ENCODE measurements around the gene SUDS3.

The SUDS3 gene

DNA sequence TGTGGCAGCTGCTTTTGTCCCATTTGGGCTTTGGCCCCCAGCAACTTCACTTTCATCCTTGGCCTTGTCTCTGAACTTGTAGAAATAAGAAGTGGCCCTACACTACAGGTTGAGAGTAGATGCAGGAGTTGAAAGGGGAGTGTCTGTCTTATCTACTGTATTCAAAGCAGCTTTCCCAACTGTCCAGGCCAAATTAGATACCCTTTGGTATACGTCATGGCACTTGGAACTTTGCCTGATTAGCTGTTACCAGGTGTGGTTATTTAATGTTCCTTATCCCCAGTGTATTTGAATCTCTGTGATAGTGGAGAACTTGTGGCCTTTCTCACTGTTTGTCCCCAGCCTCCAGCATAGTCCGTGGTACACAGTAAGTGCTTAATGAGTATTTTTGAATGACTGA lies 33.5 kb downstream of the SUDS3 start:
- DNase-seq (ENCODE audit: low read depth): no peak
- TF ChIP-seq, protein P1, sequence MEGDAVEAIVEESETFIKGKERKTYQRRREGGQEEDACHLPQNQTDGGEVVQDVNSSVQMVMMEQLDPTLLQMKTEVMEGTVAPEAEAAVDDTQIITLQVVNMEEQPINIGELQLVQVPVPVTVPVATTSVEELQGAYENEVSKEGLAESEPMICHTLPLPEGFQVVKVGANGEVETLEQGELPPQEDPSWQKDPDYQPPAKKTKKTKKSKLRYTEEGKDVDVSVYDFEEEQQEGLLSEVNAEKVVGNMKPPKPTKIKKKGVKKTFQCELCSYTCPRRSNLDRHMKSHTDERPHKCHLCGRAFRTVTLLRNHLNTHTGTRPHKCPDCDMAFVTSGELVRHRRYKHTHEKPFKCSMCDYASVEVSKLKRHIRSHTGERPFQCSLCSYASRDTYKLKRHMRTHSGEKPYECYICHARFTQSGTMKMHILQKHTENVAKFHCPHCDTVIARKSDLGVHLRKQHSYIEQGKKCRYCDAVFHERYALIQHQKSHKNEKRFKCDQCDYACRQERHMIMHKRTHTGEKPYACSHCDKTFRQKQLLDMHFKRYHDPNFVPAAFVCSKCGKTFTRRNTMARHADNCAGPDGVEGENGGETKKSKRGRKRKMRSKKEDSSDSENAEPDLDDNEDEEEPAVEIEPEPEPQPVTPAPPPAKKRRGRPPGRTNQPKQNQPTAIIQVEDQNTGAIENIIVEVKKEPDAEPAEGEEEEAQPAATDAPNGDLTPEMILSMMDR (IDR thresholded peaks at IDR 0.05; ENCODE audit: low read depth, low read length, missing control alignments): no peak
- no peak overlapping the region for H3K4me3 ChIP-seq (ENCODE audit: low read depth, low read length)

DNA sequence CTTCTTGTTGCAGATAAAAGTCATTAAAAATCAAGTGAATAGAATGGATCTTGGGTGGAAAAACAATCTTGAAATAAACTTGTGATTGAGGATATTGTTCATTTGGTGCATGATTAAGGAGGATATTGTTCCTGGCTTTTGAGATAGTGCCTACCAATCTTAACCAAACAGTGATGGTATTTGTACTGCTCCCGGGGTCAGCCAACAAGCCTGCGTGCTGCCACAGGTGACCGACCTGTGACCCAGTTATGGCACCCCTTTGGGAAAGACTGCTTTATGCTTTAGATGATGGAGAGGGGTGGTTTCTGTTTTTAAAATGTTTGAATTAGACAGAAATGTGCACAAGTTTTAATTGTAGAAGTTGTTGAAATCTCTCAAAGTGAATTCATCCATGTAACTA lies 41.6 kb downstream of the SUDS3 start:
- H3K4me3 ChIP-seq (ENCODE audit: low read depth, low read length): no peak overlapping the region
- no peak for DNase-seq (ENCODE audit: low read depth)
- TF ChIP-seq, protein P1 (IDR thresholded peaks at IDR 0.05; ENCODE audit: low read depth, low read length, missing control alignments): no peak

DNA sequence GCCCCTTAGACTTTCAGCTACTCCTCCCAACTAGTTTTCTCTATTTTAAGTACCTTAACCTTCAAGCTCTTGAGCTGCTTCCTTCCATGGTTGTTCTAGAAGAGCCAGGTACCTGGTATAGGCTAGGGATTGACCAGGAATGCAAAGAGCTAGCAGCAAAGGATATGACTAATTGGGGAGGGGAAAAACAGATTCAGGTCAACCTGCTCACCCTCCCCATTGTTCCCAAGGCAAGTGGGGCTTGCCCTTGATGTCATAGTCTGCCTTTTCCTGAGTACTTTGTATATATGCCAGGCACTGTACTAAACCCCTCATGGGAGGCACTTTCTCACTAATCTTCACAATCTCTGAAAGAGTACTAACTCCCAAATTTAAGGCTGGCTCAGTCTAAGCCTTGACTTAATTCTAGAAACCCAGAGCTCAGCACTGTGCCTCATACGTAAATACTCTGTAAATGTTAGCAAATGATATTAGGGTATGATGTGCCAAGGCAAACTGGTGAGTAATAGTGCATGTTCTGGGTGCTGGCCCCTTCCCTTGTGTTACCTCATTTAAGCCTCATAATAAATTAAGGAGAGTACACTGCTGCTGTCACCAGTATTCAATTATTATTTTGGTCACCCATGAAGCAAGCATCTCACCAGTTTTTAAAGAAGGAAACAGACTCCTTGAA lies 42.2 kb downstream of the SUDS3 start:
- TF ChIP-seq, protein P1 (IDR thresholded peaks at IDR 0.05; ENCODE audit: low read depth, low read length, missing control alignments): no peak
- H3K4me3 ChIP-seq (ENCODE audit: low read depth, low read length): no peak overlapping the region
- DNase-seq (ENCODE audit: low read depth): no peak

DNA sequence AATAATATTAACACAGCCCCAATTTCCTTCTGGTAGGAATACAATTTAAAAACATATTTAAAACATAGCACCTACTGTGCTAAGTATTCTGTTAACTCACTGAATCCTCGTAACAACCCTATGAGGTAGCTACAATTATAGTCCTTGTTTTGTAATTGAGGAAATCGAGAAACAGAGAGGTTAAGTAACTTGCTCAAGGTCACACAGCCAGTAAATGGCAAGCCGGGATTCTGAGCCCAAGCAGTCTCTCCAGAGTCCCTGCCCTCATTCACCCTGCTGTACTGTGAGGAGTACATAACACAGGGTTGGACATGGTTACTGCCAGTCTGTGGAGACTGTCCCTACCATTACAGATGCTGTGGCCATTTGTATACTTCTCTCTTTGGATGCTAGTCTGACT lies 44.3 kb downstream of the SUDS3 start:
- TF ChIP-seq, protein P1 (IDR thresholded peaks at IDR 0.05; ENCODE audit: low read depth, low read length, missing control alignments): no peak
- H3K4me3 ChIP-seq (ENCODE audit: low read depth, low read length): no peak overlapping the region
- no peak for DNase-seq (ENCODE audit: low read depth)

DNA sequence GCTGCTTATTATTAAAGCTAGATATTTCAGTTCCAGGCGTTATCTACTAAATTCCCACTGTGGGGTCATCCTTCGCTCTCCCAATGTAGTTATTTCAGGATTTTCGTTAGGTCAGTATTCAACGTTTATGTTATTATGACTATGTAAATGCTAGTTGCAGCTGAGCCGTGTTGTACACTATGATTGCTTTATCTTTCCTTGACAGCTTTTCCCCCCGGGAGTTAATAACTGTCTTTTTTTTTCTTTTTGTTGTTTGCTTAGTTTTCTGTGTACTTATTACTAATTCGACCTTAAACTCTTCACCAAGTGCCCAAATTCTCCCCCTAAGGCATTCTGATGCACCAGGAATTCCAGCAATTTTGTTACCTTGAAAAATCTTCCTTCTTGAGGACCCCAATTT lies 48.5 kb downstream of the SUDS3 start:
- TF ChIP-seq, protein P1 (IDR thresholded peaks at IDR 0.05; ENCODE audit: low read depth, low read length, missing control alignments): no peak
- no peak for DNase-seq (ENCODE audit: low read depth)
- no peak overlapping the region for H3K4me3 ChIP-seq (ENCODE audit: low read depth, low read length)

DNA sequence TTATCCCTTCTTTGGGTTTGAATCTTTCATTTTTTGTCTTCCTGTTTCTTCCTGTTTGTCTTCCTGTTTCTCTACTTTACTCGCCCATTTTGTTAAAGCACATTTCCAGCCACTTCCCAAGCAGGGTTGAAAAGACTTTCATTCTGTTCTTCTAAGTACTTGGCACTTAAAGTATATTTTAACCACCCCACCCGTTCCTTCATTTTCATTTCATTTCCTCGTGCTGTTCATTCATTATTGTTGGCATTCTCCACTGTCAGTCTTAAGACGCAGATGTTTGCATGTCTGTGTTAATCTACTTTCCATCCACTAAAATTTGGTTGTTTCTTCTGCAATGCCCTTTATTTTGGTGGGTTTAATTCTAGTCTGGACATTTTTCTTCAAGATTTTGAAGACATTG lies 49.0 kb downstream of the SUDS3 start:
- DNase-seq (ENCODE audit: low read depth): no peak
- TF ChIP-seq, protein P1 (IDR thresholded peaks at IDR 0.05; ENCODE audit: low read depth, low read length, missing control alignments): no peak
- H3K4me3 ChIP-seq (ENCODE audit: low read depth, low read length): no peak overlapping the region

DNA sequence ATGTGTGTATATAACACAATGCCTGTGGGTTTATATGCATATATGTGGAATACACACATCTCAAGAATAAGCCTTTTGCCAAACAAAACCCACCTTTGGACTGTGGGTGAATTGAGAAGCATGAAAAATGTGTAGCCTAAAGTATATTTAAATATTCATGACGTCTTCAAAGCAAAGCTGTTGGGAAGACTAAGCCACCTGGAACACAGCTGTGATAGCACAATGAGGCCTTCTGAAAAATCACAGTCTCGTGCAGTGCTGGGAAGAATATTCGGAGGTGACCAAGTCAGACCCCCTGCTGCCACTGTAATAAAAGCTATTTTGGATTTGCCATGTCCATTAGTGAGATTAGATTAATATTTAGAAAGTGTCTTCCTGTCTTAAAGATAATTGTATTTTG lies 51.5 kb downstream of the SUDS3 start:
- DNase-seq (ENCODE audit: low read depth): no peak
- TF ChIP-seq, protein P1 (IDR thresholded peaks at IDR 0.05; ENCODE audit: low read depth, low read length, missing control alignments): no peak
- H3K4me3 ChIP-seq (ENCODE audit: low read depth, low read length): no peak overlapping the region

Data from GM12864 (cell line).